ENCODE data around the gene KLHL5.

DNA sequence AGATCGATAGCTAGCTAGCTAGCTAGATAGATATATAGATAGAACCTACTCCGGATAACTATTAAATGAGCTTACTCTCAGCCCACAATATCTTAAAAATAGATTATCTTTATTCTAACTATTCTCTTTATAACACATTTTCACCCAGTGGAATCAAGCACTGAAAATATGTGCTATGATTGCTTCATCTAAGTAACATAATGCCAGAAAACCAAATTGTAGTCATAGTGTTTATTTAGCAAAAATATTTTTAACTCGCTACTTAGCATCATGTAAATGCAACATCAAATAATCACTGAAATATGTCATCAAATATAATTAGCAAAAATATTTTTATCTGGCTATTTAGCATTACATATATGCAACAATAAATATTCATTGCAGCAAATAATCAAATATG lies 31.3 kb upstream of the KLHL5 start:
- TF ChIP-seq, protein P1, sequence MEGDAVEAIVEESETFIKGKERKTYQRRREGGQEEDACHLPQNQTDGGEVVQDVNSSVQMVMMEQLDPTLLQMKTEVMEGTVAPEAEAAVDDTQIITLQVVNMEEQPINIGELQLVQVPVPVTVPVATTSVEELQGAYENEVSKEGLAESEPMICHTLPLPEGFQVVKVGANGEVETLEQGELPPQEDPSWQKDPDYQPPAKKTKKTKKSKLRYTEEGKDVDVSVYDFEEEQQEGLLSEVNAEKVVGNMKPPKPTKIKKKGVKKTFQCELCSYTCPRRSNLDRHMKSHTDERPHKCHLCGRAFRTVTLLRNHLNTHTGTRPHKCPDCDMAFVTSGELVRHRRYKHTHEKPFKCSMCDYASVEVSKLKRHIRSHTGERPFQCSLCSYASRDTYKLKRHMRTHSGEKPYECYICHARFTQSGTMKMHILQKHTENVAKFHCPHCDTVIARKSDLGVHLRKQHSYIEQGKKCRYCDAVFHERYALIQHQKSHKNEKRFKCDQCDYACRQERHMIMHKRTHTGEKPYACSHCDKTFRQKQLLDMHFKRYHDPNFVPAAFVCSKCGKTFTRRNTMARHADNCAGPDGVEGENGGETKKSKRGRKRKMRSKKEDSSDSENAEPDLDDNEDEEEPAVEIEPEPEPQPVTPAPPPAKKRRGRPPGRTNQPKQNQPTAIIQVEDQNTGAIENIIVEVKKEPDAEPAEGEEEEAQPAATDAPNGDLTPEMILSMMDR (conservative IDR thresholded peaks at IDR 0.05; ENCODE audit: low read depth, low read length), result no peak
- TF ChIP-seq EZH2 (IDR thresholded peaks at IDR 0.05; ENCODE audit: low read length, unreplicated experiment), result no peak

All from PC-3 (cell line).